H9 (cell line): Measurements from ENCODE around the gene RALGAPB. TPM values are rescaled to one million over a fixed set of nuclear protein-coding genes. Genes with fewer than 3 reads are reported as not detected.

Experiments used
- DNase-seq: peaks from one replicate; pipeline ENCODE4 v3.0.0-alpha.2; 2017
- H2AFZ ChIP-seq: one replicate; pipeline ENCODE4 v1.6.1; 2013; ENCODE audit warnings: mild to moderate bottlenecking, low read length, control low read depth, moderate library complexity
- H2AK5ac ChIP-seq: 2 replicates; pipeline ENCODE4 v1.6.1; 2013; ENCODE audit warnings: low read length, control low read depth, mixed read lengths; ENCODE audit not compliant: insufficient read length
- H2BK120ac ChIP-seq: one replicate; pipeline ENCODE4 v1.6.1; 2013; ENCODE audit warnings: low read depth, mild to moderate bottlenecking, low read length, control low read depth, inconsistent platforms; ENCODE audit not compliant: poor library complexity, severe bottlenecking
- H2BK12ac ChIP-seq: 2 replicates; pipeline ENCODE4 v1.6.1; 2013; ENCODE audit warnings: low read length, control low read depth, mixed read lengths, low read depth; ENCODE audit not compliant: insufficient read length
- H2BK15ac ChIP-seq: 2 replicates; pipeline ENCODE4 v1.6.1; 2013; ENCODE audit warnings: low read depth, low read length, control low read depth
- H2BK20ac ChIP-seq: one replicate; pipeline ENCODE4 v1.6.1; 2013; ENCODE audit warnings: low read depth, mild to moderate bottlenecking, low read length, control low read depth, inconsistent platforms; ENCODE audit not compliant: poor library complexity, severe bottlenecking
- H2BK5ac ChIP-seq: 2 replicates; pipeline ENCODE4 v1.6.1; 2013; ENCODE audit warnings: low read length, control low read depth, mixed read lengths; ENCODE audit not compliant: insufficient read length
- H3K14ac ChIP-seq: 2 replicates; pipeline ENCODE4 v1.6.1; 2013; ENCODE audit warnings: low read length, control low read depth; ENCODE audit not compliant: insufficient read depth
- H3K18ac ChIP-seq: 2 replicates; pipeline ENCODE4 v1.6.1; 2013; ENCODE audit warnings: low read depth, mild to moderate bottlenecking, mixed read lengths, low read length, control low read depth; ENCODE audit not compliant: insufficient read length
- H3K23ac ChIP-seq: 2 replicates; pipeline ENCODE4 v1.6.1; 2013; ENCODE audit warnings: low read length, control low read depth, mixed read lengths, low read depth; ENCODE audit not compliant: insufficient read length
- H3K23me2 ChIP-seq: 2 replicates; pipeline ENCODE4 v1.6.1; 2013; ENCODE audit warnings: low read depth, mild to moderate bottlenecking, mixed read lengths, low read length, control low read depth; ENCODE audit not compliant: insufficient read length, poor library complexity, severe bottlenecking
- H3K27ac ChIP-seq: 2 replicates; pipeline ENCODE4 v1.5.1; 2013; ENCODE audit warnings: low read length, control low read depth, mixed read lengths, low read depth; ENCODE audit not compliant: insufficient read length
- H3K27me3 ChIP-seq: 2 replicates; pipeline ENCODE4 v1.6.1; 2013; ENCODE audit warnings: low read length, control low read depth, inconsistent platforms; ENCODE audit not compliant: insufficient read depth
- H3K4ac ChIP-seq: 2 replicates; pipeline ENCODE4 v1.6.1; 2013; ENCODE audit warnings: low read depth, mild to moderate bottlenecking, control low read depth, inconsistent platforms, low read length, moderate library complexity
- H3K4me1 ChIP-seq: 2 replicates; pipeline ENCODE4 v1.6.1; 2013; ENCODE audit warnings: low read length, control low read depth, inconsistent platforms; ENCODE audit not compliant: insufficient read depth
- H3K4me2 ChIP-seq: 2 replicates; pipeline ENCODE4 v1.6.1; 2013; ENCODE audit warnings: low read length, control low read depth, mixed read lengths; ENCODE audit not compliant: insufficient read length, insufficient read depth
- H3K56ac ChIP-seq: 2 replicates; pipeline ENCODE4 v1.6.1; 2013; ENCODE audit warnings: low read depth, mild to moderate bottlenecking, mixed read lengths, low read length, control low read depth; ENCODE audit not compliant: insufficient read length
- H3K79me1 ChIP-seq: 2 replicates; pipeline ENCODE4 v1.6.1; 2013; ENCODE audit warnings: low read depth, mild to moderate bottlenecking, moderate library complexity, low read length, control low read depth, inconsistent platforms; ENCODE audit not compliant: insufficient read depth, poor library complexity, severe bottlenecking
- H3K79me2 ChIP-seq: 2 replicates; pipeline ENCODE4 v1.6.1; 2013; ENCODE audit warnings: low read length, control low read depth, inconsistent platforms; ENCODE audit not compliant: insufficient read depth
- H3K9ac ChIP-seq: 2 replicates; pipeline ENCODE4 v1.6.1; 2013; ENCODE audit warnings: low read length, control low read depth, mixed read lengths; ENCODE audit not compliant: insufficient read length; ENCODE audit errors: extremely low read depth
- H3K9me3 ChIP-seq: one replicate; pipeline ENCODE4 v1.6.1; 2013; ENCODE audit warnings: low read depth, low read length, inconsistent platforms; ENCODE audit not compliant: control insufficient read depth
- H3T11ph ChIP-seq: one replicate; pipeline ENCODE4 v1.6.1; 2013; ENCODE audit warnings: mild to moderate bottlenecking, low read length, control low read depth, inconsistent platforms
- H4K20me1 ChIP-seq: one replicate; pipeline ENCODE4 v1.6.1; 2013; ENCODE audit not compliant: control insufficient read depth, insufficient read length, insufficient read depth
- H4K5ac ChIP-seq: 2 replicates; pipeline ENCODE4 v1.6.1; 2013; ENCODE audit warnings: low read depth, mild to moderate bottlenecking, mixed read lengths, low read length, control low read depth; ENCODE audit not compliant: insufficient read length
- H4K8ac ChIP-seq: replicated peaks from 2 replicates; pipeline ENCODE4 v1.6.1; 2013; ENCODE audit warnings: low read length, control low read depth, mixed read lengths, low read depth; ENCODE audit not compliant: insufficient read length
- H4K91ac ChIP-seq: 2 replicates; pipeline ENCODE4 v1.6.1; 2013; ENCODE audit warnings: low read depth, mild to moderate bottlenecking, moderate library complexity, mixed read lengths, low read length, control low read depth; ENCODE audit not compliant: insufficient read length
- H3K27ac Mint-ChIP-seq, 3 experiments: 2 replicates in 2 of 3; 3 replicates in 1 of 3; pipeline ENCODE4 v1.8.0; 2020 to 2021; ENCODE audit warnings: mixed read lengths in 3 of 3, mild to moderate bottlenecking in 1 of 3, moderate library complexity in 1 of 3
- H3K27me3 Mint-ChIP-seq: 2 replicates; pipeline ENCODE4 v1.8.0; 2021; ENCODE audit warnings: low read depth, mild to moderate bottlenecking, moderate library complexity, mixed read lengths
- H3K36me3 Mint-ChIP-seq, 3 experiments: 2 replicates in 2 of 3; 3 replicates in 1 of 3; pipeline ENCODE4 v1.8.0; 2020 to 2021; ENCODE audit warnings: low read depth in 3 of 3, mixed read lengths in 3 of 3; ENCODE audit not compliant: insufficient read depth in 1 of 3
- H3K4me1 Mint-ChIP-seq, 2 experiments: 2 replicates each; pipeline ENCODE4 v1.8.0; 2020; ENCODE audit warnings: mixed read lengths in 2 of 2
- H3K4me3 Mint-ChIP-seq, 2 experiments: 2 replicates in 1 of 2; 3 replicates in 1 of 2; pipeline ENCODE4 v1.8.0; 2020 to 2021; ENCODE audit warnings: mild to moderate bottlenecking in 2 of 2, mixed read lengths in 2 of 2, moderate library complexity in 1 of 2
- H3K9me3 Mint-ChIP-seq, 2 experiments: 2 replicates in 1 of 2; 3 replicates in 1 of 2; pipeline ENCODE4 v1.8.0; 2020; ENCODE audit warnings: mild to moderate bottlenecking in 2 of 2, mixed read lengths in 2 of 2, moderate library complexity in 1 of 2
- CTCF ChIP-seq: fragments of 200-600 bp; sonication (generic); conservative IDR thresholded peaks from 3 replicates; pipeline ENCODE4 v1.8.0; 2021; ENCODE audit warnings: antibody characterized with exemption, mild to moderate bottlenecking
- WGBS: extraction: QIAGEN DNeasy Blood & Tissue Kit; methylation state at CpG from one replicate; pipeline ENCODE4 v1.1.7; 2013; ENCODE audit warnings: missing lambda C conversion rate, low lambda C conversion rate, mixed read lengths; ENCODE audit not compliant: insufficient read length; ENCODE audit errors: extremely low coverage; 5-methylcytosine and 5-hydroxymethylcytosine counted together
- total RNA-seq: library from RNA; stranded (reverse); gene quantifications from 2 replicates; pipeline ENCODE4 v1.2.1, GENCODE V29; 2021

The RALGAPB gene
- total RNA-seq, 1 experiment from 2014 or later, result 28.5 TPM

- Histone ChIP-seq H2AK5ac (no peak overlapping the region), H3K4ac (no peak overlapping the region), H3K23me2 (no peaks in the 10 kb centered on the region), H4K5ac (no peak overlapping the region), H4K8ac (no peak overlapping the region), H4K20me1 (no peaks in the 10 kb centered on the region), H3K9me3 (no peaks in the 10 kb centered on the region), H4K91ac (no peak overlapping the region), H2BK5ac (no peak overlapping the region), H3K79me2 (no peaks in the 10 kb centered on the region), H2BK20ac (no peak overlapping the region), H3K18ac (no peak overlapping the region), H2BK120ac (no peak overlapping the region), H2BK15ac (no peak overlapping the region), H3T11ph (no peak overlapping the region), H3K79me1 (no peaks in the 10 kb centered on the region), H3K14ac (no peak overlapping the region; the same call in 1 of the 2 replicates), H3K4me1 (no peaks in the 10 kb centered on the region), H3K9ac (no peak overlapping the region), H3K4me2 (no peak overlapping the region), H3K23ac (no peak overlapping the region), H2AFZ (no peak overlapping the region), H3K27ac (no peak overlapping the region), H2BK12ac (no peak overlapping the region), H3K27me3 (no peaks in the 10 kb centered on the region), H3K56ac (no peak overlapping the region)
- no peak for DNase-seq
- no CpG with 5 or more reads among the region's 3 CpGs for WGBS
- peaks cover 1% of the 10 kb centered on the region; the same call in 1 of the 2 replicates for H3K27me3 Mint-ChIP-seq
- no peaks in the 10 kb centered on the region for H3K36me3 Mint-ChIP-seq
- no peaks in the 10 kb centered on the region for H3K9me3 Mint-ChIP-seq
- H3K4me3 Mint-ChIP-seq, result no peak overlapping the region
- TF ChIP-seq CTCF, result no peak
- peaks cover 4 to 8% of the 10 kb centered on the region in 2 experiments for H3K4me1 Mint-ChIP-seq
- no peak overlapping the region for H3K27ac Mint-ChIP-seq
These were observed 113.5 kb downstream of the RALGAPB start for GRCh38 chr20:38586181-38586525.
